ENCODE data around the gene TMED1.
A peak's percentile ranks its signal among the peaks of the same experiment; 100 is the strongest.
"Not testable (repeated sequence)": the region's sequence is repeated elsewhere in the genome, so short reads cannot be mapped to it uniquely, and the experiment has no call there.

TMED1 gene, protein sequence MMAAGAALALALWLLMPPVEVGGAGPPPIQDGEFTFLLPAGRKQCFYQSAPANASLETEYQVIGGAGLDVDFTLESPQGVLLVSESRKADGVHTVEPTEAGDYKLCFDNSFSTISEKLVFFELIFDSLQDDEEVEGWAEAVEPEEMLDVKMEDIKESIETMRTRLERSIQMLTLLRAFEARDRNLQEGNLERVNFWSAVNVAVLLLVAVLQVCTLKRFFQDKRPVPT

DNA sequence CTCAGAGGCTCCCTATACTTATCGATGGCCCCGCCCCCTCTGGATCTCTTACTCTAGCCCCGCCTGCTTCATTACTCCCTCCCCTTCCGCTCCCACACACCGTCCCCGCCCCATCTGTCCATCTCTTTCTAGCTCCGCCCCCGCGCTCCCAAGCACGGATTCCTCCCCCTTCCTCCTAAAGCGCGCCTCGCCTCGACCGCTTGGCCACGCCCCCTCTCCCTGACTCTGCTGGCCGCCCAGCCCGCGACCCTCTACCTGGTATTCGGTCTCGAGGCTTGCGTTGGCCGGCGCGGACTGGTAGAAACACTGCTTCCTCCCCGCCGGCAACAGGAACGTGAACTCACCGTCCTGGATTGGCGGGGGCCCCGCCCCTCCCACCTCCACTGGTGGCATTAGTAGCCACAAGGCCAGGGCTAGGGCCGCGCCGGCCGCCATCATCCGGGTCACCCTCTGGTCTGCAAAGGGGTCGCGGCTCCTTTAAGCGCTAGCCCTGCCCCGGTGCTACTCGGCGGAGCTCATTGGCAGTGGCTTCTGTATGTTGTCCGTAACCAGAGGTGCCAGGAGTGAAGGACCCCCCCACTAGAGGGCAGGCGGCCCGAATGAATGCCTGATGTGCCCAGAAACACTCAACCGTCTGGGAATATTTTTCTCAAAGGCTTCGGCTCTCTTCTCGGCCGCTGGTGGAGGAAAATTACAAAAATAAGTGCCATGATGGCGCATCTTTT is at the start of gene TMED1:
TSS of gene TMED1 (minus strand) at position 459 of the 725 bp plus-strand sequence. CDS start at position 438, 21 bp downstream.
- DNase-seq, result peak; percentile 97 to 98

DNA sequence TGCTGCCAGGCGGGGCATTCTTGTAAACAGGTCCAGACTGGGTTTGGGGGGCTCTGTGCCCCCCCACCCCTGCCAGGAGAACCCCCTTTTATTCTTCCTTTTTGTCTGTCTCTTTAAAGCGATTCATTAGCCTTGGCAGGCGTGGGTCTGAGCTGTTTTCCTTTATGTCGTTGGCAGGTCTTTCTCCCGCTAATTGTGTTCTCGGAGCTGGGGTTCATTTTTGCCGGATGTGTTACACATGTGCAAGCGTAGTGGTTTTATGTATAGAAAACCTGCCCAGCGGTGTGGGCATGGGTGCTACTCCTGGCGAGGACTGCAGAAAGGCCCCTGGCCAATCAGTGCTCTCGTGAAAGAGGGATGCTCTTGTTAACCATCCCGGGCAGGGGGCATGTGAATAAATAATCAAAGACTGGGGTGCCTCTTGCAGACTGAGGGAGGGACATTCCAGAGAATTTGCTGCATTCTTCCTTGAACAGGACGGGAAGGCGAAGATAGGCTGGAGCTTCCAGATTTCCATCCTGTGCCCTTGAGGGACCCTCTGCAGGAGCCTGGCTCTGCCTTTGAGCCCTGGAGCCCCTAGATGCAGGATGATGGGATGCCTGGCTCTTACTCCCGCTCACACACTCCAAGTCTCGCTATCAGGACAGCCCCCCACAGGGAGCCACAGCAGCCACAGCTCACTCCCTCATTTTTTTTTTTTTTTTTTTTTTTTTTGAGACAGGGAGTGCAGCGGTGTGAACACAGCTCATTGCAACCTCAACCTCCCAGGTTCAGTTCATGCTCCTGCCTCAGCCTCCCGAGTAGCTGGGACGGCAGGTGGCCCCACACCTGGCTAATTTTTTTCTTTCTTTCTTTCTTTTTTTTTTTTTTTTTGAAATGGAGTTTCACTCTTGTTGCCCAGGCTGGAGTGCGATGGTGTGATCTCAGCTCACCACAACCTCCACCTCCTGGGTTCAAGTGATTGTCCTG is 49.5 kb upstream of the TMED1 start:
- DNase-seq, result no peak

DNA sequence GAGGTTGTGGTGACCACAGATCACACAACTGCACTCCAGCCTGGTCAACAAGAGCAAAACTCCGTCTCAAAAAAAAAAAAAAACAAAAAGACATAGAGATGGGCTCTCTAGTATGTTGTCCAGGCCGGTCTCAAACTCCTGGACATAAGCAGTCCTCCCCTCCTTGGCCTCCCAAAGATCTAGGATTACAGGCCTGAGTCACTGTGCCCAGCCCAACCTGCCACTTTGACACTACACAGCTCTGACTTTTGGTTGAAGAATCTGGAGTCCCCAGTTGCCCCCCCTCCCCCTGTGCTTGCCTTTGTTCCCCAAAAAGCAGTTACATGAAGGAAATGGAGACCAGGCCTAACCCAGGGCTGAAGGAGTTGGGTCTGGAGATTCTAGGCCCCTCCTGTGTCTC is 48.3 kb upstream of the TMED1 start:
- no peak for DNase-seq

DNA sequence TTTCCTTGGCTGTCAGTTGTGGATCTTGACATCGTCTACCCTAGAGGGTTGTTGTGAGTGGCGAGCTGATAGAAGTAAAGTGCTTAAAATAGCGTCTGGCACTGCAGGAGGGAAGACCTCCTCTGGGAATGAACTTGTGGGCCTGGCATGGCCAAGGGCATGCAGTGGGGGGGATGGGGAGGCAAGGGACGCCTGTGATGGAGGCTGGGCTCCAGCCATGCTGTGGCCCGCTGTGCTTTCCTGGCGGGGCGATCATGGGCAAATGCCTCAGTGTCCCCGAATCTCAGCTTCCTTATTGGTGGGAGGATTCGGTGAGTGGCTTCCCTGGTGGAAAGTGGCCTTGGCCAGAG is 46.1 kb upstream of the TMED1 start:
- DNase-seq, result no peak

DNA sequence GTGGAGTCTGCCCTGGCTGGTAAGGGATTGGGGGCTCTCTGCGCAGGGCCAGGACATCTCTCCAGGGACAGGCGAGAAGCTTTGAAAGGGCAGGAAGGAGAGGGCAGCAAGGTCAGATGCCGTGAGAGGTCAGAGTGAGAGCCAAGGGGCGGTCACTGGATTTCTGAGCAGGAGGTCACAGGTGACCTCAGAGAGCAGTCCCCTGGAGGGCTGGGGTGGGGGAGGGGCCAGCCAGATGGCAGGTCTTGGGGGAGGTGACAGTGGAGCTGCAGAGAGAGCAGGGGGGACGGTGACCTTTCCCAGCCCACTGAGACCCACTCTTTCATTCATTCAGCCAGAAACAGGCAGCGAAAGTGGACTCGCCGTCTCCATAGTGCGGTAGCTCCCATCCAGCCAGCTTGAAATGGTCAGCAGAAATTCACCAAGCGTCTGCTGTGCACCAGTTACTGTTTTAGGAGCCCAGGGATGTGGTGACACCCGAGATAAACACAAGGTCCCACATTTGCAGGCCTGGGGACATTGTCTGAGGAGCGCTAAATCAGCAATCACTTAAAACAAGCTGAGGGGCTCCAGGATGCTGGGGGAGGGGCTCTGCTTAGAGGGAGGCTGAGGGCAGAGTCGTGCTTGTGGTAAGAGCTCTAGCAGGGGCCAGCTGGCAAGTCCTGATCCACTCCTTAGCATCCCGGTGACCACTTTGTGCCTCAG is 45.5 kb upstream of the TMED1 start:
- DNase-seq, result no peak

DNA sequence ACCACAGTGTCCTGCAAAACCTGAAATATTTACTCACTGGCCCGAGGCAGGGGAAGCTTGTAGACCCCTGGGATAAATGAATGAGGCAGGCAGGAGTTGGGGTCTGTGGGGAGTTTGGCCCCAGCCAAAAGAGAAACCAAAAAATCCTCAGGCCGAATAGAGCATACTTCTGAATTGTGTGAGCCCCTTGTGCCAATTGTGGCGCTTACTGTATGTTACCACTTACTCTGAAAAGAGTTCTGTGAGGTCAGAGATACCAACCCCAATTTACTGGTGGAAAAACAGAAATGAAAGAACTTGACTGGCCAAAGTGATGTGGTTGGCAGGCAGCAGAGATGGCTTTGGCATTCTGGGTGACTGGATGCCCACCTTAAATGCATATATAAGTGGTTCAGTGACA is 42.2 kb upstream of the TMED1 start:
- DNase-seq, result no peak

DNA sequence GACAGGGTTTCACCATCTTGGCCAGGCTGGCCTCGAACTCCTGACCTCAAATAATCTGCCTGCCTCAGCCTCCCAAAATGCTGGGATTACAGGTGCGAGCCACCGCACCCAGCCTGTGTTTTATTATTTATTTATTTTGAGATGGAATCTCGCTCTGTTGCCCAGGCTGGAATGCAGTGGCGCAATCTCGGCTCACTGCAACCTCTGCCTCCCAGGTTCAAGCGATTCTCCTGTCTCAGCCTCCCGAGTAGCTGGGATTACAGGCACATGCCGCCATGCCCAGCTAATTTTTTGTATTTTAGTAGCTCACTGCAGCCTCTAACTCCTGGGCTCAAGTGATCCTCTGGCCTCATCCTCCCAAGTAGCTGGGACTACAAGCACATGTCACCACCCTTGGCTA is 41.6 kb upstream of the TMED1 start:
- not testable (repeated sequence) for DNase-seq

DNA sequence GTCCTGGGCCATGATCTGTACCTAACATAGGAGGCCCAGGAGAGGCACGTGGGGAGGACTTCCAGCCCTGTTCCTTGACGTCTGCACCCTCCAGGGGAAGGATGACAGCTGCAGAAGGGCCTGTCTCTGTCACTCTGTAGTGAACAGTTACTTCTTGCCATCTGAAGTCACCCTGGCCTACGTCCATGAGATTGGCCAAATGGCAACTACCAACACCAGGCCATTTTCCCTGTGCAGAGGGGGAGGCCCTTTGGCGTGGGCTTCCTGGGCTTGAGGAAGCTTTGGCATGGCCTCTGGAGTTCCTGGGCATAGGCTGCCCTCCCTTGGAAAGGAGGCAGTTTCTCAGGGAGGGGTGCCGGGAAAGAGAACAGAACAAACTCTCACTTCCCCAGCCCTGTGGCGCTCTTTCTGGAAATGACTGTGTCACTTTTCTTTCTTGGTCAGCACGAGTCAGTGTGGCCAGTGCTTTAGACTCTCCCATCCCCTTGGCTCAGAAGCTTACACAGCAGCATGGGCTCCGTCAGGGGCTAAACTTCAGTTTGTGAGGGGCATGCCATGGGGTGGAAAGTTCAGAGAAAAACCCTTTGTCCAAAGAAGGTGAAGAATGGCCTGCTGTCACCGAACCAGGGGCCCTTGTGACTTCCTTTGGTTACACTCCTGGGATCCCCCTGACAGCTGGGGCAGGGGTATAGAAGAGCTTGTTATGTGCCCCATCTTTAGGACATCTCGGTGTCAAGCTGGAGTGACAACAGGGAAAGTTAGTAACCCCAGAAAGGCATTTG is 40.6 kb upstream of the TMED1 start:
- DNase-seq, result peak; percentile 19 to 41

DNA sequence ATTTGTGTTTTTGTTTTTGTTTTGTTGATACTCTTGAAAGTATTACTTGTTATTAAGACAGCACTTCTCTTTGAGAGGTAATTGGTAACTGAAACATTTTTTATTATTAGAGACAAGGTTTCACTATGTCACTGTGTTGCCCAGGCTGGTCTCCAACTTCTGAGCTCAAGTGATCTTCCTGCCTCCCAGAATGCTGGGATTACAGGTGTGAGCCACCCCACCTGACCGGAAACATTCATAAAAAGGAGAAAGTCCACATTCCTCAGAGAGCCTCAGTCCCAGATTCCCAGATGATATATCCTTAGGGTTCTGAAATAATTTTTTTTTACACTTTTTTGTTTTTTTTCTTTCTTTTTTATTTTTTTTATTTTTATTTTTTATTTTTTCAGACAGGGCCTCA is 38.0 kb upstream of the TMED1 start:
- DNase-seq, result no peak

DNA sequence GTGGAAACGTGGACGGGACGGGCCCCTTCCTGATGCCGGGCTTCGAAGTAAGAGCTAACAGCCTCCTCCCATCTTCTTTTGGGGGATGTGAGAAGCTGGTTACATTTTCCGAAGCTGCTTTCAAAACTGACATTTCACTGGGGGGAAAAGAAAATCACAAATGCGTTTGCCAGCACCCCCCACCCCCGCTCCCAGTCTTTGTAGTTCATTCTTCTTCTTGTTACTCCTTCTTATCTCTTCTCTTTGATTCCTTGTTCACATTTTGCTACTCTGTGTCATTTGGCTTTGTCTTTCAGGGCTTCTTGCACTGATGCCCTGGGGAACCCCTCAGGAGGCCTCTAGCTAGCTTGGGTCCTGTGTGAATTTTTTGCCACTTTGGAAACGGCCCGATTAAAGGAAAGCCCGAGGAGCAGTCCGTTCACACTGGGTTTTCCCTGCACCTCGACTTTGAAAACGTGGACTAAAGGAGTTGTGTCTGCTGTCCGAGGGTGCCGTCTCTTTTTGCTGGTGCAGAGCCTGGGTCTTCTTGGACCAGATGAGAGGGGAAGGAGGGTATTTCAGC is 36.6 kb upstream of the TMED1 start:
- DNase-seq, result no peak

DNA sequence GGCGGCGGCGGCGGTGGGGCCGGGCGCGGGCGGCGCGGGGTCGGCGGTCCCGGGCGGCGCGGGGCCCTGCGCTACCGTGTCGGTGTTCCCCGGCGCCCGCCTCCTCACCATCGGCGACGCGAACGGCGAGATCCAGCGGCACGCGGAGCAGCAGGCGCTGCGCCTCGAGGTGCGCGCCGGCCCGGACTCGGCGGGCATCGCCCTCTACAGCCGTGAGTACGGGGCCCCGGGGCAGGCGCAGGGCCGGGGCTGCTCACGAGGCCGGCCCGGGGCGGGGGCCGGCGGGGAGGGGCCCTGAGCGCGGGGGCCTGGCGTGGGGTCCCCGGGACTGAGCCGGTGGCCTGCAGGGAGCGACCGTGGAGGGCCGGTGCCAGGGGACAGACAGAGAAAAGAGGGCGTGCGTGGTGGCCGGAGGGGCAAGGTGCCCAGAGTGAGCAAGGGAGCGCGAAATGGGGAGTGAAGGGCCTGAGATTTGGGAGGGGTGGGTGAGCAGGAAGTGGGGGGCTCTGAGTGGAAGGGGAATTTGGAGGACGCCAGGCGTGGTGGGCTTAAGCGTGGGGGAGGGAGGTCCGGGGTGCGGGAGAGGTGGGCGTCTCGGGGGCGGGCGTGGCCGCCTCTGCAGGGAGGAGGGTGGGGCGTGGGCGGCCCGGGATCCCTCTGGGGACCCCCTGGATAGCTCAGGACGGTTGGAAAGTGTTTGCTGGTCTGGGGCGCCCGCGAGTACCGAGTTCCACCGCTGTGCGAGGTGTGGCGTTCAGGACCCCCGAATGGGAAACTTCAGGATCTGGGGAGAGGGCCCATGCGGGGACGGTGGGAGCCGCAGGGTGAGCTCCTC is 35.9 kb upstream of the TMED1 start:
- no peak for DNase-seq

DNA sequence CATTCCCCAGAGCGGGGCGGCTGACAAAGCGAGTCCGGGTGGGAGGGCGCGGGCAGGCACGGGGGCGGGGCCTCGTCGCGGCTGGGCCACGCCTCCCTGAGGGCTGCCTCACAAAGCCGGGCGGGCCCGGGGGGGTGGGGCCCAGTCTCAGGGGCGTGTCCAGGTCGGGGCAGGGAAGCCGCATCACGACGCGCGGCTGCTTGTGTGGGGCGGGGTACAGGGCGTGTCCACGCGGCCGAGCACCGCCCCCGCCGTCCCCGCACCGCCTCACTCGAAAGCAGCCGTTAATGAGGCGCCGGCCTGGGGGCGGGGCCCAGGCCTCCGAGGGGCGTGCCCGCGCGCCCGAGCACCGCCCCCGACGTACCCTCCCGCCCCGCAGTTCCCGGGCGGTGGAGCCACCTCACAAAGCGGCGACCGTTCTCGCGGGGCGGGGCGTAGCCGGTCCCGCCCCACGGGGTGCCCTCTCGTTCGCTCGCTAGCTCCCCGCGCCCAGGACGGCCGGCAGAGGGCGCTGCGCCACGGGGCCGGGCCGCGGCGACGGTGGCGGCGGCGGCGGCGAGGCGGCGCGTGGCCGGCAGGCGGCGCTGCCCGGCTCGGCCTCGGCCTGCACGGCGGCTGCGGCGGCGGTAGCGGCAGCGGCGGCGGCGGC is 35.1 kb upstream of the TMED1 start, which contains the start of gene CARM1:
TSS of gene CARM1 (plus strand) at position 599 of the 649 bp plus-strand sequence. CDS start 150 bp downstream, outside the sequence.
- DNase-seq, result peak; percentile 99

DNA sequence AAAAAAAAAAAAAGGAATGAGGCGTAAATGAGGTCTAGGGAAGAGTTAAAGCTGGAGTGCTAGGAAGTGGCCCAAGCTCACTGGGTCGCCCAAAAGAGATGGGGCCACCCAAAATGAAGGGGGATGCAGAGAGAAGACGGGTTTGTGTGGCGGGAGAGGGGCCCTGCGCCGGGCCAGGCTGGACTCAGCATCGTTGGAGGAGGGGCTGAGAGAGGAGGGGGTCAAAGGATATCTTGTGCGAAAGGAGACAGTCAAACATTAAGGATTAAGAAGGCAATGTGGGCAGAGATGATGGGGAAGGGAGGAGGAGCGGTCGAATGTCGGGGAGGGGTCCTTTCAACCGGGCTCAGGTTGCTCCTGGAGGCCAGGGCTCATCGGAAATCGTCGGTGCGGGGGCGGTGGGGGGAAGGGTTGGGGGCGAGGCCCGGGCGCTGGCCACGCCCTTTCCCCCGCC is 34.5 kb upstream of the TMED1 start:
- DNase-seq, result no peak

DNA sequence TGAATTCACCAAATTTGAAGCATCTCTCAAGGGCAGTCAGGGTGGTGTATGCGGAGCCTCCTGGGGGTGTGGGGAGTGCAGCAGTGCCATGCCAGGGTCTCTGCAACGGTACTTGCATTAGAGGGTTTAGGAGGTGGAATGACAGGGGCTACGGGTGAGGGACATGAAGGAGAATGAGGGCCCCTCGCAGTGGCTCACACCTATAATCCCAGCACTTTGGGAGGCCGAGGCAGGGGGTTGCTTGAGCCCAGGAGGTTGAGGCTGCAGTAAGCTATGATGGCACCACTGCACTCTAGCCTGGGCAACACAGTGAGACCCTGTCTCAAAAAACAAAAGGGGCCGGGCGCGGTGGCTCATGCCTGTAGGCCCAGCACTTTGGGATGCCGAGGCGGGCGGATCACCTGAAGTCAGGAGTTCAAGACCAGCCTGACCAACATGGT is 33.9 kb upstream of the TMED1 start:
- not testable (repeated sequence) for DNase-seq

DNA sequence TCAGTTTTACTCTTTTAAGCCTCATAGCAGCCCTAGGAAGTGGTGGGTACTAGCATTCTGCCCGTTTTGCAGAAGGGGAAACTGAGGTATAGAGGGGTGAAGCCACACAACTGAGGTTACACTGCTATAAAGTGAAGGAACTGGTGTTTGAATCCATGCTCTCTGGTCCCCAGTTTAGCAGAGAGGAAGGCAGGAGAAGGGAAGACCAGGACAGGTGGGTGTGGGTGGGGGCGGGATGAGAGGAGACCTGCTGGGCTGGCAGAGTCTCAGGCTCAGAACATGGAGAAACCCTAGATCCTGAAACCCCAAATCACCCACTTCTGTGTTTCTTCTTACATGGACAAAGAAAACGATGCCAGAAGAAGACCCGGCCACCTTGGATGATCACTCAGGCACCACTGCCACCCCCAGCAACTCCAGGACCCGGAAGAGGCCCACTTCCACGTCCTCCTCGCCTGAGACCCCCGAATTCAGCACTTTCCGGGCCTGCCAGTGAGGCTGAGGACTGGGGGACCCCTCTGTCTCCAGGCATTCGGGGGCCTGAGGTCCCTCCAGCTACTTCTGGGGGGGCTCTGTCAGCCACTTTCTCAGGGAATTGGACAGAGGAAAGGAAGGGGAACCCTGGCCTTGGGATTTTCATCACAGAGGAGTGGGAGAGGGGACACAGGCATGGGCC is 33.0 kb upstream of the TMED1 start:
- DNase-seq, result no peak

DNA sequence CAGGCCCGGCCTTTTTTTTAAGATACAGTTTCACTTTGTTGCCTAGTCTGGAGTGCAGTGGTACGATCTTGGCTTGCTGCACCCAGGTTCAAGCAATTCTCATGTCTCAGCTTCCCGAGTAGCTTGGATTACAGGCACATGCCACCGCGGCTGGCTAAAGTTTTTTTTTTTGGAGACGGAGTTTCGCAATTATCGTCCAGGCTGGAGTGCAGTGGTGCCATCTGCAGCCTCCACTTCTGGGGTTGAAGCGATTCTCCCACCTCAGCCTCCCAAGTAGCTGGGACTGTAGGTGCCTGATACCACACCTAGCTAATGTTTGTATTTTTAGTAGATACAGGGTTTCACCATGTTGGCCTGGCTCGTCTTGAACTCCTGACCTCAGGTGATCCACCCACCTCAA is 30.5 kb upstream of the TMED1 start:
- no peak for DNase-seq

DNA sequence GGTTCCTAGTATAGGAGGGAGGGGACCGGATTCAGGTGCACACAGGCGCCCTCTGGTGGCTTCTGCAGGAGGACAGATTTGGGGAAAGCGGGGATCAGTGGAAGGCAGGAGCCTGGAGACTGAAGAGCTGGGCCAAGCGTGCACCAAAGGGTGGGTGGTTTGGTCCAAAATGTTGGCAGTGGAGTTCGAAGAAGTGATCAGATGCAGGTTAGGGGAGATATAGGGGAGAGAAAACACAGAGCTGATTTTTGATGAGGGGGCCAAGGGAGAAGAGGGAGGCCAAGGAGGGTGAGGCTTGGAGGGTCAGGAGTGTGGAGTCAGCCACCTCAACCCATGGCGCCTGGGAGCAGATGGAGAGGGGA is 28.5 kb upstream of the TMED1 start:
- peak; percentile 76 to 84 for DNase-seq

DNA sequence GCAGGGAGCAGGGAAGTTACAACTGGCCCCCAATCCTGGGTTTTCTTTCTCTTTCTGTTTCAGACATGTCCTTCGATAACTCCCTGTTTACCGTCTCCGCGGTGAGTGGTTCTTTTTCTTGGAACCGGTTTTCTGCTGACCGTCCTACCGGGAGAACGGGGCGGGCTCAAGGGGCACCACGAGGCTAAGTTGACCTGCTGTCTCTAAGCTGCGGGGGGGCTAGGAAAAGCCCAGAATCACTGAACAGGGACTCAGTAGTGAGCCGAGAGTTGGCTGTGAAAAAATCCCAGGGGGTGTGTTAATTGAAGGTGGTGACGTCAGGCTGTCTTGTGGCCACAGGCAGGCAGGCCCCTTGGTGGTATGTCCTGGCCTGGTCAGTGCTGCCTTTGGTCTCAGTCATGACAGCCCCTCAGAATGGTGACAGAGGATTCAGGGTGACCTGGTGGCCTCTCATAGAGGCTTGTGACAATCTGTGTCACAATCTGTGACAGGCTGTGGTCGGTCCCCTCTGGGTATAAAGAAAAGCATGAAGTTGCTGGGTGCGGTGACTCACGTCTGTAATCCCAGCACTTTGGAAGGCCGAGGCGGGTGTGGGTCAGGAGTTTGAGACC is 27.2 kb upstream of the TMED1 start:
- no peak for DNase-seq

DNA sequence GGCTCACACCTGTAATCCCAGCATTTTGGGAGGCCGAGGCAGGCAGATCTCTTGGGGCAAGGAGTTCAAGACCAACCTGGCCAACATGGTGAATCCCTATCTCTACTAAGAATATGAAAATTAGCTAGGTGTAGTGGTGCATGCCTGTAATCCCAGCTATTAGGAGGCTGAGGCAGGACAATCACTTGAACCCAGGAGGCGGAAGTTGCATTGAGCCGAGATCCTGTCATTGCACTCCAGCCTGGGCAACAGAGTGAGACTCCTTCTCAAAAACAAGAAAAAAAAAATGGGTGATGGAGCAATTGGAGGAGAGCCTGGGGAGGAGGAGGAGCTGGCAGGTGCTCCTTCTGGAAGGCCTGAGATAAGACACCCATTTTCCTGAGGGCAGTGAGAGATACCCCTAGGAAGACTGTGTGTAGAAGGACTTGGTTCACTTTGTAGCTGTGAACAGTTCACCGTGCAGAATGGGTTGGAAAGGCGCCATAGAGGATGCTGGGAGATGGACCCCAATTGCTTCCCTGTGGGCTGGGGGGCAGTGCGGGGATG is 26.6 kb upstream of the TMED1 start:
- no peak for DNase-seq

All from CD4-positive, alpha-beta T cell treated with Interferon alpha-2 for 1 hour (primary cell).